Fibroblast of skin of right quadriceps (primary cell): ENCODE measurements around the gene MT1M.

ENCODE experiments used
- DNase-seq: peaks from one replicate; pipeline ENCODE4 v3.0.0-alpha.2; 2013

Gene MT1M

GRCh38 chr16:56679078-56679730, 46.7 kb downstream of the MT1M start:
- no peak for DNase-seq

- DNase-seq: no peak
Observed at GRCh38 chr16:56679818-56680217, 47.4 kb downstream of the MT1M start.

GRCh38 chr16:56681939-56682702, 49.7 kb downstream of the MT1M start, which contains the start of gene MT1X:
Gene MT1X (plus strand): TSS chr16:56682470. CDS start chr16:56682541, 71 bp downstream.
- DNase-seq: peak; percentile 92

- DNase-seq: no peak
Observed at GRCh38 chr16:56682703-56683397, 50.4 kb downstream of the MT1M start.
